ENCODE data around the gene GOLGA6A. TPM values are rescaled to one million over a fixed set of nuclear protein-coding genes. Genes with fewer than 3 reads are reported as not detected.
"Not testable (repeated sequence)": the region's sequence is repeated elsewhere in the genome, so short reads cannot be mapped to it uniquely, and the experiment has no call there.

Gene GOLGA6A
- total and polyA plus RNA-seq, 2 donors (not counting 1 experiment from before 2014, with no cell fraction given), result 0.31 to 1.0 TPM

DNA sequence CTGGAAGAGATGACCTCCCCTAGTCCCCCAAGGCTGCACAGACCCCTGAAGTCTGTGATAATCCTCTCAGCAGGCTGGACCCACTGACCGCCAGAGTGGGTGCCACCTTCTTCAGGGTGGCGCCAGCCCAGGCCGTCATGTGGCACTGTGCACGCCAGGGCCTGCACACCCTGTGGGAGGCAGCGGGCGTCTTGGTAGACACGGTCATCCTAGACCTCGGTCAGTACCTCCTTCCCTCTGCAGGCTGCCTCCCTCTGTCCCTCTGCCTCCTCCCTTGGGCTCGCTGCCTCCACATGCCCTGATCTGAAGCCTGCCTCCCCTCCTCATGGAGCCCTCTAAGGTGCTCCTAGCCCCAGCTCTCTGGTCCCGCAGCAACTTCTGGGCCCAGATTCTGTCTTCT, 13.3 kb upstream of the GOLGA6A start:
- H4K20me1 ChIP-seq (ENCODE audit: control insufficient read depth, insufficient read depth, low read length, poor library complexity, severe bottlenecking); DNase-seq; CTCF ChIA-PET; H3K9ac ChIP-seq (ENCODE audit: low read length); H3K9me3 ChIP-seq (ENCODE audit: control extremely low read depth in 1 of 3, control insufficient read depth in 2 of 3, insufficient read depth in 1 of 3, low read length in 2 of 3); H3K27me3 ChIP-seq (replicated peaks in 1 of 4; ENCODE audit: control extremely low read depth in 1 of 4, control insufficient read depth in 3 of 4, insufficient read depth in 4 of 4, low read length in 3 of 4); POLR2A ChIA-PET; H3K4me2 ChIP-seq (replicated peaks; ENCODE audit: low read depth, low read length, poor library complexity, severe bottlenecking); ATAC-seq (ENCODE audit: low read depth); H3K4me1 Mint-ChIP-seq; H3K27ac Mint-ChIP-seq; intact Hi-C loops (cut with micrococcal nuclease); H3K9me3 Mint-ChIP-seq (ENCODE audit: insufficient read depth); H3K4me3 ChIP-seq (ENCODE audit: control extremely low read depth in 1 of 5, extremely low read depth in 1 of 5, insufficient read depth in 1 of 5, low read depth in 2 of 5, low read length in 4 of 5); H3K27me3 Mint-ChIP-seq; H3K4me3 Mint-ChIP-seq; H3K27ac ChIP-seq (ENCODE audit: low read length in 2 of 2); H3K79me2 ChIP-seq (ENCODE audit: control insufficient read depth, insufficient read depth, low read length); H3K4me1 ChIP-seq (ENCODE audit: control insufficient read depth in 2 of 2, insufficient read depth in 2 of 2, low read length in 2 of 2); H3K36me3 ChIP-seq (replicated peaks in 1 of 2; ENCODE audit: control extremely low read depth in 1 of 2, control insufficient read depth in 1 of 2, extremely low read depth in 1 of 2, insufficient read depth in 2 of 2, low read length in 1 of 2); H2AFZ ChIP-seq (ENCODE audit: insufficient read depth, low read depth, low read length, poor library complexity, severe bottlenecking): not testable (repeated sequence)
- WGBS (ENCODE audit: insufficient coverage), result no CpG with 5 or more reads among the region's 10 CpGs

GRCh38 chr15:74094567-74094966, 12.2 kb upstream of the GOLGA6A start:
- no CpG with 5 or more reads among the region's 2 CpGs for WGBS (ENCODE audit: insufficient coverage)
- H4K20me1 ChIP-seq (ENCODE audit: control insufficient read depth, insufficient read depth, low read length, poor library complexity, severe bottlenecking); H3K9ac ChIP-seq (ENCODE audit: low read length); H3K27ac Mint-ChIP-seq; H3K27me3 Mint-ChIP-seq; intact Hi-C loops (cut with micrococcal nuclease); H3K79me2 ChIP-seq (ENCODE audit: control insufficient read depth, insufficient read depth, low read length); H3K4me3 Mint-ChIP-seq; H3K4me3 ChIP-seq (ENCODE audit: control extremely low read depth in 1 of 5, extremely low read depth in 1 of 5, insufficient read depth in 1 of 5, low read depth in 2 of 5, low read length in 4 of 5); POLR2A ChIA-PET; H3K27ac ChIP-seq (ENCODE audit: low read length in 2 of 2); H3K27me3 ChIP-seq (replicated peaks in 1 of 4; ENCODE audit: control extremely low read depth in 1 of 4, control insufficient read depth in 3 of 4, insufficient read depth in 4 of 4, low read length in 3 of 4); H3K9me3 ChIP-seq (ENCODE audit: control extremely low read depth in 1 of 3, control insufficient read depth in 2 of 3, insufficient read depth in 1 of 3, low read length in 2 of 3); DNase-seq; H3K4me2 ChIP-seq (replicated peaks; ENCODE audit: low read depth, low read length, poor library complexity, severe bottlenecking); H3K4me1 ChIP-seq (ENCODE audit: control insufficient read depth in 2 of 2, insufficient read depth in 2 of 2, low read length in 2 of 2); H3K36me3 ChIP-seq (replicated peaks in 1 of 2; ENCODE audit: control extremely low read depth in 1 of 2, control insufficient read depth in 1 of 2, extremely low read depth in 1 of 2, insufficient read depth in 2 of 2, low read length in 1 of 2); H3K9me3 Mint-ChIP-seq (ENCODE audit: insufficient read depth); H3K4me1 Mint-ChIP-seq; ATAC-seq (ENCODE audit: low read depth); H2AFZ ChIP-seq (ENCODE audit: insufficient read depth, low read depth, low read length, poor library complexity, severe bottlenecking); CTCF ChIA-PET: not testable (repeated sequence)

DNA sequence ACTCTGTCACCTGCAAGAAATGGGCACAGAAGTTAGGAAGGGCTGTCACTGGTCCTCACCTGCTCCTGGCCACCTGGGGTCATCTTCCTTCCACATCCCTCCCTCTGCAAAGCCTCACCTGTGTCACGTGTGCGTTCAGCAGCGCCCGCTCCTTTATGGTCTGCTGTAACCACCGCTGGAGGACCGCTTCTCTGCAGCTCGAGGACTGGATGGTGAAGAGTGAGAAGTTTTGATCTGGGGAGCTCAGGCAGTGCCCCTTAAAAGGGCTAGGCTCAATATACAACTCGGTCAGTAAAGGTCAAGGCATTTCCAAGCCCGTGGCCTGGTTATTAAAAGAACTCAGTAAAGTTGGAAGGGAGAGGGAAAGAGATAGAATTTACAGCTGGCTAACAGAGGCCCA, 6.6 kb downstream of the GOLGA6A start:
- intact Hi-C loops (cut with micrococcal nuclease); H3K9me3 Mint-ChIP-seq (ENCODE audit: insufficient read depth); H3K79me2 ChIP-seq (ENCODE audit: control insufficient read depth, insufficient read depth, low read length); H3K27ac Mint-ChIP-seq; POLR2A ChIA-PET; H3K27me3 Mint-ChIP-seq; H3K9me3 ChIP-seq (ENCODE audit: control extremely low read depth in 1 of 3, control insufficient read depth in 2 of 3, insufficient read depth in 1 of 3, low read length in 2 of 3); H3K4me2 ChIP-seq (replicated peaks; ENCODE audit: low read depth, low read length, poor library complexity, severe bottlenecking); H3K4me3 ChIP-seq (ENCODE audit: control extremely low read depth in 1 of 5, extremely low read depth in 1 of 5, insufficient read depth in 1 of 5, low read depth in 2 of 5, low read length in 4 of 5); ATAC-seq (ENCODE audit: low read depth); DNase-seq; H3K36me3 ChIP-seq (replicated peaks in 1 of 2; ENCODE audit: control extremely low read depth in 1 of 2, control insufficient read depth in 1 of 2, extremely low read depth in 1 of 2, insufficient read depth in 2 of 2, low read length in 1 of 2); H3K4me3 Mint-ChIP-seq; H3K4me1 ChIP-seq (ENCODE audit: control insufficient read depth in 2 of 2, insufficient read depth in 2 of 2, low read length in 2 of 2); H3K27me3 ChIP-seq (replicated peaks in 1 of 4; ENCODE audit: control extremely low read depth in 1 of 4, control insufficient read depth in 3 of 4, insufficient read depth in 4 of 4, low read length in 3 of 4); H3K9ac ChIP-seq (ENCODE audit: low read length); H4K20me1 ChIP-seq (ENCODE audit: control insufficient read depth, insufficient read depth, low read length, poor library complexity, severe bottlenecking); H3K4me1 Mint-ChIP-seq; H3K27ac ChIP-seq (ENCODE audit: low read length in 2 of 2); H2AFZ ChIP-seq (ENCODE audit: insufficient read depth, low read depth, low read length, poor library complexity, severe bottlenecking): not testable (repeated sequence)
- CTCF ChIA-PET, result interaction anchor here (0.6 kb wide), 1 partner anchor 9 kb away, joined by 3 read pairs; no protein-coding TSS in a partner anchor
- WGBS (ENCODE audit: insufficient coverage), result 92% methylated on average over 6 of the region's 9 CpGs

DNA sequence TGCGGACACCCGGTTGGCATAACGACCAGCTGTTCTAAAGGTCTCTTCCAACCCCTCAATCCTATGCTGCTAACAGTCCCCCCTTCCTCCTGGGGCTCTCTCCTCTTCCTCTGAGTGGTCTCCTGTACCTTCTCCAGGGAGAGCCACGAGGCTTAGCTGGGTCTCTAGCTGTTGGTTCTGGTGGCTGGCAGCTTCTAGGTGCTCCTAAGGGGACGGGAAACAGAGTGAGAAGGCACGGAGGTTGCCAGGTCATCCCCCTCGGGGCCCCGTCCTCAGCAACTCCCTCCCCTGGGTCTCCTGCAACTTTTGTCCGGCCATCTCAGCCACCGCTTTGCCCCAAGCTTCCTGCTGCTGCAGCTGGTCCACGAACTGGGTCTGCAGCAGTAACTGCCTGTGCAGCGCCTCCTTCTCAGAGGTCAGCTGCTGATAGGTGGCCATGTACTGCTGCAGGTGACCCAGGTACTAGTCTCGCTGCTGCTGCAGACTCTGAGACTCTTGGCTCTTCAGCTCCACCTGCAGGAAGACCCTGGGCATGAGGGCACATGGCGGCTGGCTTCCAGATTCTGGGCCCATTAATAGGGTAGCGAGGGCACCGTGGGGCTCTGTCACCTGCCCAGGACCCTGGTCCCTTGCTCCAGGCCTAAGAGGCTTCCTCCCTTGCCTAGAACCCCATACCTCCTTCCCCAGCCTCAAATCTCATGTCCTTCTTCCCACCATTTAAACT, 9.6 kb downstream of the GOLGA6A start:
- H3K27ac Mint-ChIP-seq; H3K27me3 Mint-ChIP-seq; H3K4me3 Mint-ChIP-seq; H3K4me1 ChIP-seq (ENCODE audit: control insufficient read depth in 2 of 2, insufficient read depth in 2 of 2, low read length in 2 of 2); H3K36me3 ChIP-seq (replicated peaks in 1 of 2; ENCODE audit: control extremely low read depth in 1 of 2, control insufficient read depth in 1 of 2, extremely low read depth in 1 of 2, insufficient read depth in 2 of 2, low read length in 1 of 2); POLR2A ChIA-PET; H3K9me3 ChIP-seq (ENCODE audit: control extremely low read depth in 1 of 3, control insufficient read depth in 2 of 3, insufficient read depth in 1 of 3, low read length in 2 of 3); H4K20me1 ChIP-seq (ENCODE audit: control insufficient read depth, insufficient read depth, low read length, poor library complexity, severe bottlenecking); H3K9me3 Mint-ChIP-seq (ENCODE audit: insufficient read depth); H3K4me1 Mint-ChIP-seq; ATAC-seq (ENCODE audit: low read depth); H2AFZ ChIP-seq (ENCODE audit: insufficient read depth, low read depth, low read length, poor library complexity, severe bottlenecking); DNase-seq; CTCF ChIA-PET; intact Hi-C loops (cut with micrococcal nuclease); H3K27me3 ChIP-seq (replicated peaks in 1 of 4; ENCODE audit: control extremely low read depth in 1 of 4, control insufficient read depth in 3 of 4, insufficient read depth in 4 of 4, low read length in 3 of 4); H3K4me2 ChIP-seq (replicated peaks; ENCODE audit: low read depth, low read length, poor library complexity, severe bottlenecking); H3K79me2 ChIP-seq (ENCODE audit: control insufficient read depth, insufficient read depth, low read length); H3K27ac ChIP-seq (ENCODE audit: low read length in 2 of 2); H3K4me3 ChIP-seq (ENCODE audit: control extremely low read depth in 1 of 5, extremely low read depth in 1 of 5, insufficient read depth in 1 of 5, low read depth in 2 of 5, low read length in 4 of 5); H3K9ac ChIP-seq (ENCODE audit: low read length): not testable (repeated sequence)
- 33% methylated on average over 1 of the region's 16 CpGs for WGBS (ENCODE audit: insufficient coverage)

All from B cell (primary cell).